Endothelial cell of umbilical vein (primary cell): ENCODE measurements around the gene TGDS.

Source experiments
- CTCF ChIP-seq, 2 donors: IDR thresholded peaks; 1 replicate in 1 of 2; 2 replicates in 1 of 2; pipeline ENCODE4 v1.5.1; 2011; ENCODE audit warnings: low read length in 2 of 2, mild to moderate bottlenecking in 2 of 2, moderate library complexity in 2 of 2, control low read depth in 1 of 2, inconsistent platforms in 1 of 2, low read depth in 1 of 2; ENCODE audit not compliant: insufficient read depth in 1 of 2; ENCODE audit errors: extremely low read depth in 1 of 2
- EZH2 ChIP-seq: IDR thresholded peaks from 2 replicates; pipeline ENCODE4 v1.6.1; 2012; ENCODE audit warnings: borderline replicate concordance, low read depth, mild to moderate bottlenecking, moderate library complexity, low read length, inconsistent platforms; ENCODE audit not compliant: severe bottlenecking
- FOS ChIP-seq: IDR thresholded peaks from 2 replicates; pipeline ENCODE4 v1.6.1; 2011; ENCODE audit warnings: mild to moderate bottlenecking, low read length, moderate library complexity, borderline replicate concordance; ENCODE audit not compliant: insufficient read depth
- GATA2 ChIP-seq: IDR thresholded peaks from 2 replicates; pipeline ENCODE4 v1.7.0; 2011; ENCODE audit warnings: low read depth, mild to moderate bottlenecking, moderate library complexity, mixed read lengths, low read length; ENCODE audit not compliant: insufficient read length, insufficient read depth
- MAX ChIP-seq: IDR thresholded peaks from 2 replicates; pipeline ENCODE4 v1.6.1; 2011; ENCODE audit not compliant: insufficient read depth, insufficient read length
- MYC ChIP-seq: IDR thresholded peaks from one replicate; pipeline ENCODE4 v1.6.1; 2011; ENCODE audit warnings: mild to moderate bottlenecking, low read depth, low read length
- POLR2A ChIP-seq: IDR thresholded peaks from 2 replicates; pipeline ENCODE4 v1.6.1; 2012; ENCODE audit warnings: low read depth, mild to moderate bottlenecking, control low read depth, low read length
- POLR2AphosphoS5 ChIP-seq: IDR thresholded peaks from 2 replicates; pipeline ENCODE4 v1.6.1; 2012; ENCODE audit warnings: low read depth, mild to moderate bottlenecking, control low read depth, low read length, moderate library complexity; ENCODE audit not compliant: insufficient read depth

- no peak for TF ChIP-seq POLR2A
- TF ChIP-seq CTCF (IDR thresholded peaks at IDR 0.05; ENCODE audit: extremely low read depth in 1 of 2, insufficient read depth in 1 of 2, low read depth in 1 of 2, low read length in 2 of 2), result no peak
- no peak for TF ChIP-seq POLR2AphosphoS5
- TF ChIP-seq EZH2, result no peak
- TF ChIP-seq MAX, result no peak
- TF ChIP-seq GATA2, result no peak
- TF ChIP-seq MYC, result no peak
- no peak for TF ChIP-seq FOS
Observed at GRCh38 chr13:94550062-94550738, 45.8 kb downstream of the TGDS start.
